ENCODE data around the gene FBXL12. TPM values are rescaled to one million over a fixed set of nuclear protein-coding genes. Genes with fewer than 3 reads are reported as not detected.

Gene FBXL12
- polyA plus RNA-seq (31.5 and 31.9 TPM in 2 replicates), polyA minus RNA-seq (23.6 and 32.9 TPM in 2 replicates)

- no peak for TF ChIP-seq TAF1 (IDR thresholded peaks at IDR 0.05; ENCODE audit: low read depth)
- peak; percentile 72 for TF ChIP-seq EP300 (conservative IDR thresholded peaks at IDR 0.05; ENCODE audit: poor library complexity, severe bottlenecking)
- TF ChIP-seq MXI1 (conservative IDR thresholded peaks at IDR 0.05; ENCODE audit: poor library complexity, severe bottlenecking), result peak; percentile 84
- TF ChIP-seq REST (IDR thresholded peaks at IDR 0.05; ENCODE audit: borderline replicate concordance), result peak; percentile 80
- no peak for TF ChIP-seq EZH2 (IDR thresholded peaks at IDR 0.05; ENCODE audit: borderline replicate concordance, insufficient read depth, low read length, poor library complexity, severe bottlenecking)
- no peak for TF ChIP-seq SMC3 (conservative IDR thresholded peaks at IDR 0.05; ENCODE audit: poor library complexity)
- TF ChIP-seq RAD21 (conservative IDR thresholded peaks at IDR 0.05), result no peak
- peak; percentile 91 for TF ChIP-seq POLR2AphosphoS5 (IDR thresholded peaks at IDR 0.05)
- no peak for TF ChIP-seq CTCF (IDR thresholded peaks at IDR 0.05; ENCODE audit: poor library complexity, severe bottlenecking)
- peaks cover 19% of the 10 kb centered on the region for H3K79me2 ChIP-seq (replicated peaks; ENCODE audit: insufficient read depth, low read length)
- no peaks in the 10 kb centered on the region for H3K36me3 ChIP-seq (ENCODE audit: insufficient read depth, low read length)
- no peaks in the 10 kb centered on the region for H4K20me1 ChIP-seq (ENCODE audit: insufficient read depth)
- H3K4me3 ChIP-seq (ENCODE audit: low read length), result peak within 1 kb of the TSS; percentile 98
- H3K9ac ChIP-seq (ENCODE audit: low read length), result peak within 1 kb of the TSS; percentile 85
- peak within 1 kb of the TSS; percentile 86 for H2AFZ ChIP-seq (ENCODE audit: low read depth, low read length)
- H3K27ac ChIP-seq (ENCODE audit: low read length), result peak within 1 kb of the TSS; percentile 91
- H3F3A ChIP-seq (ENCODE audit: insufficient read depth, low read length, poor library complexity, severe bottlenecking), result no peaks in the 10 kb centered on the region
- H3K9me2 ChIP-seq (ENCODE audit: insufficient read depth, low read length), result no peaks in the 10 kb centered on the region
- H3K27me3 ChIP-seq (ENCODE audit: insufficient read depth, low read depth, low read length), result no peaks in the 10 kb centered on the region
- no peaks in the 10 kb centered on the region for H3K9me3 ChIP-seq (ENCODE audit: low read length)
- H3K4me2 ChIP-seq (ENCODE audit: low read length), result peak within 1 kb of the TSS; percentile 82
These were observed at the start of gene FBXL12 for GRCh38 chr19:9818734-9819595. Gene FBXL12 (minus strand): TSS chr19:9819079. CDS start chr19:9818813, 266 bp downstream.

GRCh38 chr19:9865732-9866501 lies 47.0 kb upstream of the FBXL12 start:
- Histone ChIP-seq H3K9me3 (ENCODE audit: low read length) (no peaks in the 10 kb centered on the region), H3K27me3 (ENCODE audit: insufficient read depth, low read depth, low read length) (no peaks in the 10 kb centered on the region), H3K9ac (ENCODE audit: low read length) (no peak overlapping the region), H3K9me2 (ENCODE audit: insufficient read depth, low read length) (no peaks in the 10 kb centered on the region), H3K79me2 (replicated peaks; ENCODE audit: insufficient read depth, low read length) (no peaks in the 10 kb centered on the region), H3K27ac (ENCODE audit: low read length) (peak overlapping the region; percentile 24), H2AFZ (ENCODE audit: low read depth, low read length) (no peak overlapping the region), H3F3A (ENCODE audit: insufficient read depth, low read length, poor library complexity, severe bottlenecking) (no peaks in the 10 kb centered on the region), H4K20me1 (ENCODE audit: insufficient read depth) (no peaks in the 10 kb centered on the region), H3K4me2 (ENCODE audit: low read length) (no peak overlapping the region), H3K4me3 (ENCODE audit: low read length) (no peak overlapping the region), H3K36me3 (ENCODE audit: insufficient read depth, low read length) (no peaks in the 10 kb centered on the region)
- TF ChIP-seq POLR2AphosphoS5 (IDR thresholded peaks at IDR 0.05), result no peak
- TF ChIP-seq SMC3 (conservative IDR thresholded peaks at IDR 0.05; ENCODE audit: poor library complexity), result no peak
- no peak for TF ChIP-seq RAD21 (conservative IDR thresholded peaks at IDR 0.05)
- TF ChIP-seq MXI1 (conservative IDR thresholded peaks at IDR 0.05; ENCODE audit: poor library complexity, severe bottlenecking), result no peak
- no peak for TF ChIP-seq TAF1 (IDR thresholded peaks at IDR 0.05; ENCODE audit: low read depth)
- TF ChIP-seq REST (IDR thresholded peaks at IDR 0.05; ENCODE audit: borderline replicate concordance), result no peak
- TF ChIP-seq EP300 (conservative IDR thresholded peaks at IDR 0.05; ENCODE audit: poor library complexity, severe bottlenecking), result no peak
- no peak for TF ChIP-seq CTCF (IDR thresholded peaks at IDR 0.05; ENCODE audit: poor library complexity, severe bottlenecking)
- no peak for TF ChIP-seq EZH2 (IDR thresholded peaks at IDR 0.05; ENCODE audit: borderline replicate concordance, insufficient read depth, low read length, poor library complexity, severe bottlenecking)
